ENCODE measurements around the gene CACNA2D3. TPM values are rescaled to one million over a fixed set of nuclear protein-coding genes. Genes with fewer than 3 reads are reported as not detected.

The CACNA2D3 gene
- total and polyA plus RNA-seq, 4 donors = 14.1 to 34.5 (median 33.4) TPM

DNA sequence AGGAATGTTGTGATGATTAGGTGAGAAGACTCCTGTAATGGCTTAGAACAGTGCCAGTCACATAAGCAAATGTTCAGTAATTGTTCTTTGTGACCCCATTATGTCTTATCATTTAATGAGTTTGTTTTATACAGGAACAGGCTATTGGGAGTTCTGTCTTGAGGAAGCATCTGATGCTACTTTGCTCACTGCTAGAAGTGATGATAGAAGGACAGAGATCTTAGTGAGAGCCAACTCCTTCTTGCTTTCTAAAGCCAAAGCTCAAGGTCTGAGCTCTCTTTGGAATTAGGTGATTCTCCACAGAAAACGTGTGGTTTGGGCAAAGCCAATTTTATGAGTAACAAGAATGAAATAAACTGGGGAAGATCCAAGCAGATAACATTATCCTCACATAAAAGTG, 590.7 kb downstream of the CACNA2D3 start:
- H3K9me3 ChIP-seq (ENCODE audit: control insufficient read depth, insufficient read depth, low read length) = no peaks in the 10 kb centered on the region
- H3K27ac ChIP-seq (ENCODE audit: low read depth, low read length) = no peak overlapping the region
- H3K4me1 ChIP-seq (ENCODE audit: control insufficient read depth, insufficient read depth, low read length) = no peaks in the 10 kb centered on the region
- no peaks in the 10 kb centered on the region for H3K27me3 ChIP-seq (ENCODE audit: control insufficient read depth, insufficient read depth, low read length)
- no peaks in the 10 kb centered on the region for H3K36me3 ChIP-seq (ENCODE audit: control insufficient read depth, insufficient read depth, low read length)
- DNase-seq (ENCODE audit: low read depth in 4 of 6, low spot score in 6 of 6) = no peak
- no peak overlapping the region for H3K4me3 ChIP-seq (ENCODE audit: low read depth, low read length)
- no CpG with 5 or more reads among the region's 1 CpG for WGBS (ENCODE audit: insufficient coverage)

DNA sequence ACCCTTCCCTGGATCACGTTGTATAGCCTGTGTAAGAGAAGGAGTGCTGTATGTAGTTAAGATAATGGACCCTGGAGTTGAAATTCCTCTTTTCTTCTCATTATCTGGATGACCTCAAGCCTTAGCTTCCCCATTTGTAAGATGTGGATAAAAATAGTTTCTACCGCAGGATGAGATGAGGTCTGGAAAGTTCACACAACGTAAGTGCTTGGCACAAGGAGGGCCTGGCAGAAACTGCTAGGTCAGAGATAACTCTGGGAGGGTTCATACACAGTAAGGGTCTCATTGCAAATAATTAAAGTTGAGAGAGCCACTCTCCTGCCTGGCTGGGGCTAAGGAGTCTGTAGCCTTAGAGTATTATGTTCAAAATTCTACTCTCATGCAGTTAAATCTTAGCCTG, 591.1 kb downstream of the CACNA2D3 start:
- WGBS (ENCODE audit: insufficient coverage) = 94% methylated on average over 2 of the region's 3 CpGs
- H3K27me3 ChIP-seq (ENCODE audit: control insufficient read depth, insufficient read depth, low read length) = no peaks in the 10 kb centered on the region

DNA sequence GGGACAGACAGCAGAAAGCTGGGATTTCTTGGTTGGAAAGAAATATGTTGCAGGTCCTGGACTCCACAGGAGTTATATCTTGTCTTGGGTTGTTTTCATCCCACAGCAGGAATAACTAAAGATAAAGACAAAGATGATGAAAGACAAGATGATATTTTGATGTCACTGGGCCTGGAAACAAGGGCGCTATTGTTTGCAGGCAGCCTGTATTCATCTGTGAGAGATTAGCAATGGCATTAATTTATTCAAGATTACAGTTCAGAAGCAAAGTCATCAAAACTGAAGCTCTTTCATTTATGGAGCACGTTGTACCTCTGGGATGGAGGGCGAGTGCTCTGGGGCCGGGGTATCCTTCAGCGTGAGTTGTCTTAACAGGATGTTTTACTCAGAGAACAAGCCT, 591.7 kb downstream of the CACNA2D3 start:
- no peak for DNase-seq (ENCODE audit: low read depth in 4 of 6, low spot score in 6 of 6)
- H3K4me1 ChIP-seq (ENCODE audit: control insufficient read depth, insufficient read depth, low read length) = no peaks in the 10 kb centered on the region
- H3K4me3 ChIP-seq (ENCODE audit: low read depth, low read length) = no peak overlapping the region
- no peak overlapping the region for H3K27ac ChIP-seq (ENCODE audit: low read depth, low read length)
- H3K27me3 ChIP-seq (ENCODE audit: control insufficient read depth, insufficient read depth, low read length) = no peaks in the 10 kb centered on the region
- H3K36me3 ChIP-seq (ENCODE audit: control insufficient read depth, insufficient read depth, low read length) = no peaks in the 10 kb centered on the region
- H3K9me3 ChIP-seq (ENCODE audit: control insufficient read depth, insufficient read depth, low read length) = no peaks in the 10 kb centered on the region
- 75% methylated on average over 5 of the region's 5 CpGs for WGBS (ENCODE audit: insufficient coverage)

More for the DNA sequence above, 591.1 kb downstream of the CACNA2D3 start:
- no peak overlapping the region for H3K4me3 ChIP-seq (ENCODE audit: low read depth, low read length)
- H3K9me3 ChIP-seq (ENCODE audit: control insufficient read depth, insufficient read depth, low read length) = no peaks in the 10 kb centered on the region
- no peaks in the 10 kb centered on the region for H3K4me1 ChIP-seq (ENCODE audit: control insufficient read depth, insufficient read depth, low read length)
- H3K27ac ChIP-seq (ENCODE audit: low read depth, low read length) = no peak overlapping the region
- no peak for DNase-seq (ENCODE audit: low read depth in 4 of 6, low spot score in 6 of 6)
- H3K36me3 ChIP-seq (ENCODE audit: control insufficient read depth, insufficient read depth, low read length) = no peaks in the 10 kb centered on the region

DNA sequence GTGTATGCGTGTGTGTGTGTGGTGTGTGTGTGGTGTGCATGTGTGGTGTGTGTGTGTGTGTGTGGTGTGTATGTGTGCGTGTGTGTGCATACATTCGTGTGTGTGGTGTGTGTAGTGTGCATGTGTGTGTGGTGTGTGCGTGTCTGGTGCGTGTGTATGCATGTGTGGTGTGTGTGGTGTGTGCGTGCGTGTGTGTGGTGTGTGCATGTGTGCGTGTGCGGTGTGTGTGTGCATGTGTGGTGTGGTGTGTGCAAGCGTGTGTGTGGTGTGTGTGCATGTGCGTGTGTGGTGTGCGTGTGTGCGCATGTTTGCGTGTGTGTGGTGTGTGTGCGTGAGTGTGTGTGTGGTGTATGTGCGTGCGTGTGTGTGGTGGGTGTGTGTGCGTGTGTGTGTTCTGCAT, 595.2 kb downstream of the CACNA2D3 start:
- no peaks in the 10 kb centered on the region for H3K36me3 ChIP-seq (ENCODE audit: control insufficient read depth, insufficient read depth, low read length)
- 100% methylated on average over 5 of the region's 18 CpGs for WGBS (ENCODE audit: insufficient coverage)

DNA sequence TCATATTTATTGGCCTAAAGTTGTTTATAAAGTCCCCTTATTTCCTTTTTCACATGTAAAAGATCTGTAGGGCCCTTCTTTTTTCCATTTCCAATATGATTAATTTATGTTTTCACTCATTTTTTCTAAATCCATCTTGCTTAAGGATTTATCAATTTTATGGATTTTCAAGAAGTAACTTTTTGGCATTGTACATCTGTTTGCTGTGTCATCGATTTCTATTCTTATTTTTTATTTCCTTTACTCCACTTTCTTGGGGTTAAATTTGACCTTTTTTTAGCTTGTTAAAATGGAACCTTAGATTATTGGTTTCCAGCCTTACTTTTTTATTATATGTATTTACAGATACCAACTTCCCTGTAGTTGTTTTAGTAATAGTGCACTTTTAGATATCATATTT, 597.6 kb downstream of the CACNA2D3 start:
- DNase-seq (ENCODE audit: low read depth in 4 of 6, low spot score in 6 of 6) = no peak
- Histone ChIP-seq H3K9me3 (ENCODE audit: control insufficient read depth, insufficient read depth, low read length) (no peaks in the 10 kb centered on the region), H3K36me3 (ENCODE audit: control insufficient read depth, insufficient read depth, low read length) (no peaks in the 10 kb centered on the region), H3K4me1 (ENCODE audit: control insufficient read depth, insufficient read depth, low read length) (no peaks in the 10 kb centered on the region), H3K27me3 (ENCODE audit: control insufficient read depth, insufficient read depth, low read length) (no peaks in the 10 kb centered on the region), H3K4me3 (ENCODE audit: low read depth, low read length) (no peak overlapping the region), H3K27ac (ENCODE audit: low read depth, low read length) (no peak overlapping the region)
- no CpG with 5 or more reads among the region's 1 CpG for WGBS (ENCODE audit: insufficient coverage)

More for the DNA sequence above, 595.2 kb downstream of the CACNA2D3 start:
- Histone ChIP-seq H3K27ac (ENCODE audit: low read depth, low read length) (no peak overlapping the region), H3K4me3 (ENCODE audit: low read depth, low read length) (no peak overlapping the region), H3K9me3 (ENCODE audit: control insufficient read depth, insufficient read depth, low read length) (no peaks in the 10 kb centered on the region), H3K4me1 (ENCODE audit: control insufficient read depth, insufficient read depth, low read length) (no peaks in the 10 kb centered on the region), H3K27me3 (ENCODE audit: control insufficient read depth, insufficient read depth, low read length) (no peaks in the 10 kb centered on the region)
- no peak for DNase-seq (ENCODE audit: low read depth in 4 of 6, low spot score in 6 of 6)

DNA sequence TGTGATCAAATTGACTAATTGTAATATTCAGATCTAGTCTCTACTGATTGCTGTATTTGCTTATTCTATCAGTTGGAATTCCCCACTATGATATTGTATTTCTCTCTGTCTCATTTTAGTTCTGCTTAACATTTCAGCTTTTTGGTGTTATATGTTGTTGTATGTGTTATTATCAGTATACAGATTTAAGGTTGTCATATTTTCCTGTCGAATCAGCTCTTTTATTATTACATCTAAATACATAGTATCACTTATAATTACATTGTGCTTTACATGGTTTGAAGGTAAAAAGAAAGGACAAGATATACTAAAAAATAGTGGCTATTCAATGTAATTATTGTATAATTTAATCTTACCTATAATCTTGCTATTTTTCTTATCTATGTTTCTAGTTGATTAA, 598.3 kb downstream of the CACNA2D3 start:
- no peaks in the 10 kb centered on the region for H3K27me3 ChIP-seq (ENCODE audit: control insufficient read depth, insufficient read depth, low read length)
- WGBS (ENCODE audit: insufficient coverage) = no CpG with 5 or more reads among the region's 1 CpG
- no peaks in the 10 kb centered on the region for H3K4me1 ChIP-seq (ENCODE audit: control insufficient read depth, insufficient read depth, low read length)
- DNase-seq (ENCODE audit: low read depth in 4 of 6, low spot score in 6 of 6) = no peak
- H3K4me3 ChIP-seq (ENCODE audit: low read depth, low read length) = no peak overlapping the region
- no peak overlapping the region for H3K27ac ChIP-seq (ENCODE audit: low read depth, low read length)
- H3K9me3 ChIP-seq (ENCODE audit: control insufficient read depth, insufficient read depth, low read length) = no peaks in the 10 kb centered on the region
- H3K36me3 ChIP-seq (ENCODE audit: control insufficient read depth, insufficient read depth, low read length) = no peaks in the 10 kb centered on the region

DNA sequence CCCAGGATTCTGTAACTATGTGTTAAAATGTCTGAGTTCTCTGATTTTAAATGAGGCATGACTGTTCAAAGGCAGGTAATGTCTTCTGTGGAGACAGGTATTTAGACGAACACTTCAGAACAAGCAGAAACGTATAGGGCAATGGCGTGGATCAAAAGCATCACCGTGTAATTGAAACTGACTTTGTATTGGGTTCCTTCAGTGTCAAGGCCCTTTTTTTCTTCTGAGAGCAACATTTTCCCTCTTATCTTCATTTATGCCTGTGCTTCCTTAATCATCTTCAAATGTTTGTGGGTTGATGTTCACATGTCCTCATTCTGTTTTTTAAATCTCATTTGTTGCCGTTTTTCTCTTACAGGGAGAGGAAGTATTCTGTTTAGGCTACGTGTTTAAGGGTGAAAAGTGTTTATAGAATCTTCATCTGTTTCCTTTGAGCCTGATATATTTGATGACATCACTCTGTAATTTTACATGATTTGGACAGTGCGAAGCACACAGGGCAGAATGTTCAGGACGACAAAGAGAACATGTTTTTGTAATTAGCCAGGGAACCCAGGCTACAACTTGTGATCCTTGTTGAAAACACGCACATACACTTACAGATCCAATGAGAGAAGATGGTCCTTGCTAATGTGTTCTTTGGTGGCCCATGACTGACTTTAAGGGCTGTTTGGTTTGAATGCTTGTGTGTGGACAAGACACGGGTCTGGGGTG, 609.5 kb downstream of the CACNA2D3 start:
- Histone ChIP-seq H3K27ac (ENCODE audit: low read depth, low read length) (no peak overlapping the region), H3K9me3 (ENCODE audit: control insufficient read depth, insufficient read depth, low read length) (no peaks in the 10 kb centered on the region), H3K36me3 (ENCODE audit: control insufficient read depth, insufficient read depth, low read length) (no peaks in the 10 kb centered on the region), H3K4me1 (ENCODE audit: control insufficient read depth, insufficient read depth, low read length) (no peaks in the 10 kb centered on the region), H3K27me3 (ENCODE audit: control insufficient read depth, insufficient read depth, low read length) (peaks cover 2% of the 10 kb centered on the region), H3K4me3 (ENCODE audit: low read depth, low read length) (no peak overlapping the region)
- DNase-seq (ENCODE audit: low read depth in 4 of 6, low spot score in 6 of 6) = no peak
- WGBS (ENCODE audit: insufficient coverage) = 84% methylated on average over 10 of the region's 10 CpGs

DNA sequence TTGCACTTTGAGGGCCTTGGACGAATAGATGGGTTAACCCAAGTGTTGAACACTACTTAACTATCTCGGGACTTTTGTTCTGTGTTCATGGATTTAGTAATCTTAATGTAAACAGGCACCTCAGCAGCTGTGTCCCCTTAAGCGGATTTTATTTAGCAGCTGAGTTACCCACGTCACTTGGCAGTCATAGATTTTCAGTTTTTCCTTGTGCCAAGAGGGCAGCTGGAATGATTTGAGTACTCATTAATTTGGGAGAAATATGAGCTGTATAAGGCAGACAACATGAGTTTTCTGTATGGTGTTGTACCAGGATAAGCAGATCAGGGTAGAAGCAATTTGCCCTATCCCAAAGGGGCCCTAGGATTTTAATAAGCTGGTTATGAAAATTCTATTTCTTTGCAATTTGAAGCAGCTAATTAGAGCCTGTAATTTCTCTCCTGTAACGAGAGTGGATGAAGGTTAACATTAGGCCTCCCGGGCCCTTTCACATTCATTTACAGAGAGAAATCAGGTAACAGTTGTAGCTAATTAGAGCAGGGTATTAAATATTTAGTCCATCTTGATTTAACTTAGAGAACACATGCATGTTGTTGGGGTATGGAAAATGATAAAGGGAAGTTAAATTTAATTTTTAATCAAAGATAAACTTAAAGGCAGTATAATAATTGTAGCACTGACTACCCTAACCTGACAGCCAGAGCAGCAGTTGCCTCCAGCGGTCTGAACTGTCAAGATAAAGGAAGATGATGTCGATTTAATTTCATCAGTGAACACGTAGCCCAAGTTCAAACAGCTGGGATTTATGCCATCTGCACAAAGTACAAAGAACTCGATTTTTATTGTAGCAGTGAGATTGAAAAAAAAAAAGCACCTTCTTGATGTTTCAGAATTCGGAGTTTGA, 611.0 kb downstream of the CACNA2D3 start:
- H3K27me3 ChIP-seq (ENCODE audit: control insufficient read depth, insufficient read depth, low read length) = peaks cover 2% of the 10 kb centered on the region
- no peaks in the 10 kb centered on the region for H3K4me1 ChIP-seq (ENCODE audit: control insufficient read depth, insufficient read depth, low read length)
- no peak overlapping the region for H3K27ac ChIP-seq (ENCODE audit: low read depth, low read length)
- WGBS (ENCODE audit: insufficient coverage) = 72% methylated on average over 3 of the region's 11 CpGs
- no peaks in the 10 kb centered on the region for H3K36me3 ChIP-seq (ENCODE audit: control insufficient read depth, insufficient read depth, low read length)
- peak in 4 of 6 donors; percentile 36 to 96 (median 44) for DNase-seq (ENCODE audit: low read depth in 4 of 6, low spot score in 6 of 6)
- no peak overlapping the region for H3K4me3 ChIP-seq (ENCODE audit: low read depth, low read length)
- no peaks in the 10 kb centered on the region for H3K9me3 ChIP-seq (ENCODE audit: control insufficient read depth, insufficient read depth, low read length)

DNA sequence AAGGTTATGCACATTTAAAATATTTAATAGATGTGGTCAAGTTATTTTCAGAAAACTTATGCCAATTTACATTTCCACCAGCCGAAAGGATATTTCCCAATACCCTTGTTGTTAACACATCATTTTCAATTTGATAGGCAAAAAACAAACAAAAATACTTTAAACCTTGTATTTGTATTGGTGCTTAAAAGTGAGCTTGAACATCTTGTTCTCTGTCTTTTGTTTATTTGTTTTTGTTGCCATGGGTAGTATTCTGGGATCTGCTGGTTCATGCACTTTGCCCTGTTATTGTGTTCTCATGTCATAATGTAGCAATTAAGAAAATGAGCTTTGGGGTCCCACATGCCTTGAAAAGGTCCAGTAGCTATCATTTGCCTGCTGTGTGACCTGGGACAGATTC, 614.1 kb downstream of the CACNA2D3 start:
- H3K9me3 ChIP-seq (ENCODE audit: control insufficient read depth, insufficient read depth, low read length) = no peaks in the 10 kb centered on the region
- H3K36me3 ChIP-seq (ENCODE audit: control insufficient read depth, insufficient read depth, low read length) = no peaks in the 10 kb centered on the region
- H3K4me3 ChIP-seq (ENCODE audit: low read depth, low read length) = no peak overlapping the region
- H3K27me3 ChIP-seq (ENCODE audit: control insufficient read depth, insufficient read depth, low read length) = peaks cover 2% of the 10 kb centered on the region
- DNase-seq (ENCODE audit: low read depth in 4 of 6, low spot score in 6 of 6) = no peak
- no peak overlapping the region for H3K27ac ChIP-seq (ENCODE audit: low read depth, low read length)
- no CpG with 5 or more reads among the region's 1 CpG for WGBS (ENCODE audit: insufficient coverage)
- no peaks in the 10 kb centered on the region for H3K4me1 ChIP-seq (ENCODE audit: control insufficient read depth, insufficient read depth, low read length)
